Measurements from ENCODE around the gene OLFML2A. TPM values are rescaled to one million over a fixed set of nuclear protein-coding genes. Genes with fewer than 3 reads are reported as not detected.

Gene OLFML2A
- total and polyA plus RNA-seq, 2 of the 4 experiments (the other 2 are of a cell fraction) = 2.0 to 5.9 TPM

DNA sequence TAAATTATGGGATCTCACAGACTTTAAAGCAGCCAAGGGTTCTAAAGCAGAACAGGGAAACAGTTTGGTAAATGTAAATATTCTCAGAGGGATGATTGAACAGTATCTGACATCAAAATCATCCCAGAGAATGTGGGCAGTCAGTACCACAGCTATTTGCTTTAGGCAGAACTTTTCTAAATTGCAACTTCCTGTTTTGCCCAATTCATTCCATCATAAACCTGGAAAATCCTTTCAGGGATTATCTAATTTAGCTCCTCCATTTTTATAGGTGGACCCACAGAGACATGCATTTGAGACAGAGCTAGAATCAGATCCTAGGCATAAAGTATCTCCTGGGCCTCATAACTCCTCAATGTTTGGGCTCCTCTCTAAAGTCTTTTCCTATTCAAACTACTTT is 18.2 kb upstream of the OLFML2A start:
- Histone ChIP-seq H3K23ac (ENCODE audit: low read depth, low read length) (no peak overlapping the region), H2BK20ac (ENCODE audit: low read depth, low read length) (no peak overlapping the region), H4K5ac (ENCODE audit: low read depth, low read length) (no peak overlapping the region), H3K79me1 (ENCODE audit: low read depth in 1 of 2, low read length in 2 of 2) (no peaks in the 10 kb centered on the region), H2AFZ (replicated peaks; ENCODE audit: low read length, poor library complexity) (no peak overlapping the region), H4K8ac (ENCODE audit: low read depth in 2 of 2, low read length in 2 of 2) (no peak overlapping the region), H2AK9ac (replicated peaks; ENCODE audit: low read depth, low read length, poor library complexity) (no peak overlapping the region), H2AK5ac (ENCODE audit: low read depth, low read length) (no peak overlapping the region), H3K4me1 (ENCODE audit: control insufficient read depth, insufficient read depth, low read length) (peaks cover 1% of the 10 kb centered on the region; the same call in 1 of the 2 replicates), H4K20me1 (ENCODE audit: insufficient read depth, low read length) (no peaks in the 10 kb centered on the region), H3K18ac (ENCODE audit: low read depth, low read length) (no peak overlapping the region), H2BK15ac (ENCODE audit: low read depth, low read length) (no peak overlapping the region), H3K9me3 (ENCODE audit: control insufficient read depth, insufficient read depth, low read length) (no peaks in the 10 kb centered on the region), H3K9ac (ENCODE audit: low read depth, low read length) (no peak overlapping the region), H3K36me3 (ENCODE audit: control insufficient read depth, insufficient read depth, low read length) (no peaks in the 10 kb centered on the region), H3K4me2 (ENCODE audit: low read depth, low read length) (no peak overlapping the region), H3K9me1 (ENCODE audit: insufficient read depth, low read length) (no peaks in the 10 kb centered on the region), H3K4me3 (ENCODE audit: insufficient read depth, low read depth, low read length) (no peak overlapping the region), H3K27me3 (ENCODE audit: control insufficient read depth, insufficient read depth, low read length) (peaks cover 55% of the 10 kb centered on the region), H2BK5ac (ENCODE audit: low read depth, low read length, poor library complexity, severe bottlenecking) (no peak overlapping the region), H3K56ac (ENCODE audit: extremely low read depth, insufficient read depth, low read length) (no peak overlapping the region), H2BK120ac (ENCODE audit: low read depth, low read length) (no peak overlapping the region), H3K27ac (ENCODE audit: insufficient read depth, low read length) (no peak overlapping the region), H4K91ac (ENCODE audit: insufficient read depth, low read depth, low read length) (no peak overlapping the region), H3K14ac (replicated peaks; ENCODE audit: low read depth, low read length) (no peak overlapping the region), H3K4ac (ENCODE audit: low read depth, low read length) (no peak overlapping the region)
- DNase-seq (no peak), ATAC-seq (ENCODE audit: low read depth) (no peak)
- dilution Hi-C loops (cut with HindIII; ENCODE audit: low sequenced_read_pairs, unreplicated experiment) (no loop called here), intact Hi-C loops (cut with micrococcal nuclease) (no loop called here), in situ Hi-C loops (cut with MboI; ENCODE audit: low sequenced_read_pairs) (loop anchor here (10.0 kb wide), 1 partner anchor 344 kb away; the partner anchor contains the start of gene PSMB7)
- POLR2A ChIA-PET (ENCODE audit: unreplicated experiment) = no interaction called here
- TF ChIP-seq BHLHE40 (IDR thresholded peaks at IDR 0.05; ENCODE audit: low read depth, low read length) (no peak), CHD1 (IDR thresholded peaks at IDR 0.05; ENCODE audit: low read depth, low read length) (no peak), NFE2L2 (IDR thresholded peaks at IDR 0.05; ENCODE audit: low read depth, low read length) (no peak), MAZ (IDR thresholded peaks at IDR 0.05; ENCODE audit: borderline replicate concordance, low read depth, low read length) (no peak)
- CTCF ChIA-PET = interaction anchor here (0.6 kb wide), 1 partner anchor 222 kb away, joined by 3 read pairs; no protein-coding TSS in a partner anchor
- no TSS peak for BruUV-seq (replicated peaks)
